ENCODE results near the gene TMEM123. TPM values are rescaled to one million over a fixed set of nuclear protein-coding genes. Genes with fewer than 3 reads are reported as not detected.

The TMEM123 gene
- total and polyA plus RNA-seq, 2 of the 13 experiments (the other 11 are each of a cell fraction or from before 2014, with no cell fraction given), result 365 to 2,761 TPM

GRCh38 chr11:102476812-102477211 is 24.2 kb upstream of the TMEM123 start (continued):
- TF ChIP-seq ZNF44 (CRISPR knock-in tag; IDR thresholded peaks at IDR 0.05), result no peak
- TF ChIP-seq ZNF740 (CRISPR knock-in tag; IDR thresholded peaks at IDR 0.05), result no peak
- peak; percentile 80 for TF ChIP-seq PPARG (CRISPR knock-in tag; conservative IDR thresholded peaks at IDR 0.05)
- TF ChIP-seq ZNF331 (CRISPR knock-in tag; IDR thresholded peaks at IDR 0.05), result peak; percentile 76; the same call in 1 of the 2 replicates
- TF ChIP-seq MNT (IDR thresholded peaks at IDR 0.05), result no peak
- no peak for TF ChIP-seq ZNF776 (CRISPR knock-in tag; IDR thresholded peaks at IDR 0.05)
- no peak for TF ChIP-seq SNAPC5 (CRISPR knock-in tag; IDR thresholded peaks at IDR 0.05; ENCODE audit: borderline replicate concordance)
- no peak for TF ChIP-seq NR2C2 (CRISPR knock-in tag; IDR thresholded peaks at IDR 0.05; ENCODE audit: borderline replicate concordance)
- TF ChIP-seq AHR (CRISPR knock-in tag; IDR thresholded peaks at IDR 0.05), result no peak
- peak; percentile 82; the same call in 1 of the 2 replicates for TF ChIP-seq MIXL1 (CRISPR knock-in tag; IDR thresholded peaks at IDR 0.05)
- peak; percentile 13; the same call in 1 of the 2 replicates for TF ChIP-seq SIN3A (IDR thresholded peaks at IDR 0.05; ENCODE audit: borderline replicate concordance, low read depth, low read length)
- TF ChIP-seq, protein P1, sequence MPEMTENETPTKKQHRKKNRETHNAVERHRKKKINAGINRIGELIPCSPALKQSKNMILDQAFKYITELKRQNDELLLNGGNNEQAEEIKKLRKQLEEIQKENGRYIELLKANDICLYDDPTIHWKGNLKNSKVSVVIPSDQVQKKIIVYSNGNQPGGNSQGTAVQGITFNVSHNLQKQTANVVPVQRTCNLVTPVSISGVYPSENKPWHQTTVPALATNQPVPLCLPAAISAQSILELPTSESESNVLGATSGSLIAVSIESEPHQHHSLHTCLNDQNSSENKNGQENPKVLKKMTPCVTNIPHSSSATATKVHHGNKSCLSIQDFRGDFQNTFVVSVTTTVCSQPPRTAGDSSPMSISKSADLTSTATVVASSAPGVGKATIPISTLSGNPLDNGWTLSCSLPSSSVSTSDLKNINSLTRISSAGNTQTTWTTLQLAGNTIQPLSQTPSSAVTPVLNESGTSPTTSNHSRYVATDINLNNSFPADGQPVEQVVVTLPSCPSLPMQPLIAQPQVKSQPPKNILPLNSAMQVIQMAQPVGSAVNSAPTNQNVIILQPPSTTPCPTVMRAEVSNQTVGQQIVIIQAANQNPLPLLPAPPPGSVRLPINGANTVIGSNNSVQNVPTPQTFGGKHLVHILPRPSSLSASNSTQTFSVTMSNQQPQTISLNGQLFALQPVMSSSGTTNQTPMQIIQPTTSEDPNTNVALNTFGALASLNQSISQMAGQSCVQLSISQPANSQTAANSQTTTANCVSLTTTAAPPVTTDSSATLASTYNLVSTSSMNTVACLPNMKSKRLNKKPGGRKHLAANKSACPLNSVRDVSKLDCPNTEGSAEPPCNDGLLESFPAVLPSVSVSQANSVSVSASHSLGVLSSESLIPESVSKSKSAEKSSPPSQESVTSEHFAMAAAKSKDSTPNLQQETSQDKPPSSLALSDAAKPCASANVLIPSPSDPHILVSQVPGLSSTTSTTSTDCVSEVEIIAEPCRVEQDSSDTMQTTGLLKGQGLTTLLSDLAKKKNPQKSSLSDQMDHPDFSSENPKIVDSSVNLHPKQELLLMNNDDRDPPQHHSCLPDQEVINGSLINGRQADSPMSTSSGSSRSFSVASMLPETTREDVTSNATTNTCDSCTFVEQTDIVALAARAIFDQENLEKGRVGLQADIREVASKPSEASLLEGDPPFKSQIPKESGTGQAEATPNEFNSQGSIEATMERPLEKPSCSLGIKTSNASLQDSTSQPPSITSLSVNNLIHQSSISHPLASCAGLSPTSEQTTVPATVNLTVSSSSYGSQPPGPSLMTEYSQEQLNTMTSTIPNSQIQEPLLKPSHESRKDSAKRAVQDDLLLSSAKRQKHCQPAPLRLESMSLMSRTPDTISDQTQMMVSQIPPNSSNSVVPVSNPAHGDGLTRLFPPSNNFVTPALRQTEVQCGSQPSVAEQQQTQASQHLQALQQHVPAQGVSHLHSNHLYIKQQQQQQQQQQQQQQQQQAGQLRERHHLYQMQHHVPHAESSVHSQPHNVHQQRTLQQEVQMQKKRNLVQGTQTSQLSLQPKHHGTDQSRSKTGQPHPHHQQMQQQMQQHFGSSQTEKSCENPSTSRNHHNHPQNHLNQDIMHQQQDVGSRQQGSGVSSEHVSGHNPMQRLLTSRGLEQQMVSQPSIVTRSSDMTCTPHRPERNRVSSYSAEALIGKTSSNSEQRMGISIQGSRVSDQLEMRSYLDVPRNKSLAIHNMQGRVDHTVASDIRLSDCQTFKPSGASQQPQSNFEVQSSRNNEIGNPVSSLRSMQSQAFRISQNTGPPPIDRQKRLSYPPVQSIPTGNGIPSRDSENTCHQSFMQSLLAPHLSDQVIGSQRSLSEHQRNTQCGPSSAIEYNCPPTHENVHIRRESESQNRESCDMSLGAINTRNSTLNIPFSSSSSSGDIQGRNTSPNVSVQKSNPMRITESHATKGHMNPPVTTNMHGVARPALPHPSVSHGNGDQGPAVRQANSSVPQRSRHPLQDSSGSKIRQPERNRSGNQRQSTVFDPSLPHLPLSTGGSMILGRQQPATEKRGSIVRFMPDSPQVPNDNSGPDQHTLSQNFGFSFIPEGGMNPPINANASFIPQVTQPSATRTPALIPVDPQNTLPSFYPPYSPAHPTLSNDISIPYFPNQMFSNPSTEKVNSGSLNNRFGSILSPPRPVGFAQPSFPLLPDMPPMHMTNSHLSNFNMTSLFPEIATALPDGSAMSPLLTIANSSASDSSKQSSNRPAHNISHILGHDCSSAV (CRISPR knock-in tag; IDR thresholded peaks at IDR 0.05; ENCODE audit: borderline replicate concordance), result no peak
- no peak for TF ChIP-seq RFXANK (CRISPR knock-in tag; IDR thresholded peaks at IDR 0.05)
- TF ChIP-seq RBFOX2 (IDR thresholded peaks at IDR 0.05; ENCODE audit: low read depth, low read length), result no peak
- no peak for TF ChIP-seq GATA4 (IDR thresholded peaks at IDR 0.05; ENCODE audit: borderline replicate concordance, low read depth)
- TF ChIP-seq SOX6 (IDR thresholded peaks at IDR 0.05), result no peak
- peak; percentile 83 for TF ChIP-seq SOX6 (CRISPR knock-in tag; IDR thresholded peaks at IDR 0.05)
- 0 out of 2 replicates have a peak, but pooled peaks have one; percentile 38 for TF ChIP-seq MAF1 (CRISPR knock-in tag; IDR thresholded peaks at IDR 0.05; ENCODE audit: borderline replicate concordance)
- TF ChIP-seq, protein P2, sequence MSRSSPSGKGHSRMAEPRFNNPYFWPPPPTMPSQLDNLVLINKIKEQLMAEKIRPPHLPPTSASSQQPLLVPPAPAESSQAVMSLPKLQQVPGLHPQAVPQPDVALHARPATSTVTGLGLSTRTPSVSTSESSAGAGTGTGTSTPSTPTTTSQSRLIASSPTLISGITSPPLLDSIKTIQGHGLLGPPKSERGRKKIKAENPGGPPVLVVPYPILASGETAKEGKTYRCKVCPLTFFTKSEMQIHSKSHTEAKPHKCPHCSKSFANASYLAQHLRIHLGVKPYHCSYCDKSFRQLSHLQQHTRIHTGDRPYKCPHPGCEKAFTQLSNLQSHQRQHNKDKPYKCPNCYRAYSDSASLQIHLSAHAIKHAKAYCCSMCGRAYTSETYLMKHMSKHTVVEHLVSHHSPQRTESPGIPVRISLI (CRISPR knock-in tag; IDR thresholded peaks at IDR 0.05; ENCODE audit: borderline replicate concordance), result no peak
- no peak for TF ChIP-seq TBP (CRISPR knock-in tag; IDR thresholded peaks at IDR 0.05)

Measured in HepG2 (cell line).